Endometrium (tissue), 2 donors: Measurements from ENCODE around the gene PLIN4.

Experiments
- FAIRE-seq: peaks from 2 replicates; lab custom pipeline; 2012; peaks lifted over from hg19 to GRCh38; lab: Jason Lieb, UNC
- donor health status: control.
- donor health status: control.

Gene PLIN4

GRCh38 chr19:4491446-4491845 lies 26.8 kb downstream of the PLIN4 start:
- no peak for FAIRE-seq

GRCh38 chr19:4488496-4488895 lies 29.8 kb downstream of the PLIN4 start:
- no peak for FAIRE-seq

- no peak for FAIRE-seq
These were observed 30.7 kb downstream of the PLIN4 start for GRCh38 chr19:4487572-4487971.

- no peak for FAIRE-seq
These were observed 34.9 kb downstream of the PLIN4 start for GRCh38 chr19:4483385-4483784.

GRCh38 chr19:4482721-4483364 lies 35.4 kb downstream of the PLIN4 start:
- FAIRE-seq = no peak

GRCh38 chr19:4477034-4477801 lies 41.1 kb downstream of the PLIN4 start:
- no peak for FAIRE-seq

- FAIRE-seq = no peak
These were observed 43.7 kb downstream of the PLIN4 start for GRCh38 chr19:4474514-4475022.

- FAIRE-seq = no peak
These were observed 44.3 kb downstream of the PLIN4 start for GRCh38 chr19:4473763-4474513.

- FAIRE-seq = no peak
These were observed 45.1 kb downstream of the PLIN4 start for GRCh38 chr19:4473011-4473762.

- FAIRE-seq = no peak
These were observed 45.9 kb downstream of the PLIN4 start, which contains the start of gene HDGFL2 for GRCh38 chr19:4472174-4472974. Gene HDGFL2, plus strand, starts transcription at chr19:4472297. Its CDS starts 54 bp downstream, at chr19:4472351.

- peak; percentile 100 for FAIRE-seq
These were observed 46.7 kb downstream of the PLIN4 start for GRCh38 chr19:4471403-4472173.

- no peak for FAIRE-seq
These were observed 50.5 kb downstream of the PLIN4 start for GRCh38 chr19:4467835-4468234.

GRCh38 chr19:4464815-4465581 lies 53.3 kb downstream of the PLIN4 start:
- FAIRE-seq = no peak

- peak; percentile 90 for FAIRE-seq
These were observed 60.5 kb downstream of the PLIN4 start, which contains the start of gene UBXN6 for GRCh38 chr19:4457654-4458395. Gene UBXN6, minus strand, starts transcription at chr19:4457794. Its CDS starts 97 bp downstream, at chr19:4457697.

- FAIRE-seq = no peak
These were observed 61.2 kb downstream of the PLIN4 start for GRCh38 chr19:4456843-4457653.

- FAIRE-seq = no peak
These were observed 61.8 kb downstream of the PLIN4 start for GRCh38 chr19:4456476-4456842.

GRCh38 chr19:4455719-4456475 lies 62.4 kb downstream of the PLIN4 start:
- no peak for FAIRE-seq
